Vagina (tissue), 2 donors: ENCODE data around the gene NDUFV3.

ENCODE experiments used
- CTCF ChIP-seq, 3 experiments: fragments of 450-650 bp in 2 of 3; fragments of 200-600 bp in 1 of 3; sonication (generic) in 1 of 3; IDR thresholded peaks; one replicate each; pipeline ENCODE4 v1.5.1; 2017 to 2019; ENCODE audit warnings: antibody characterized with exemption in 3 of 3, mild to moderate bottlenecking in 2 of 3, moderate library complexity in 2 of 3
- POLR2A ChIP-seq, 2 donors: fragments of 450-650 bp; IDR thresholded peaks; one replicate each; pipeline ENCODE4 v1.6.1; 2017; ENCODE audit warnings: antibody characterized with exemption in 2 of 2, mild to moderate bottlenecking in 2 of 2, moderate library complexity in 2 of 2
- POLR2AphosphoS5 ChIP-seq, 2 donors: sonication (generic); formaldehyde crosslinking; IDR thresholded peaks; one replicate each; pipeline ENCODE4 v1.9.0; 2017; ENCODE audit warnings: antibody characterized with exemption in 2 of 2, mild to moderate bottlenecking in 2 of 2, low read depth in 1 of 2; ENCODE audit not compliant: insufficient read depth in 1 of 2

- TF ChIP-seq CTCF (IDR thresholded peaks at IDR 0.05) (no peak), POLR2AphosphoS5 (IDR thresholded peaks at IDR 0.05; ENCODE audit: insufficient read depth in 1 of 2, low read depth in 1 of 2) (no peak), POLR2A (IDR thresholded peaks at IDR 0.05) (no peak)
Observed at GRCh38 chr21:42853621-42854020, 39.5 kb upstream of the NDUFV3 start.
